CD4-positive, alpha-beta T cell (primary cell): ENCODE results near the gene LINC00305. TPM values are rescaled to one million over a fixed set of nuclear protein-coding genes. Genes with fewer than 3 reads are reported as not detected.

ENCODE experiments used
- ATAC-seq: fragments of 200-7000 bp; cut with Tn5 transposase; one replicate; pipeline ENCODE4 v1.10.0; 2022; ENCODE audit warnings: mild to moderate bottlenecking; ENCODE audit not compliant: poor library complexity
- CTCF ChIA-PET: fragments of 350-600 bp; sonication (Branson Sonifier 250); formaldehyde crosslinking; loops from one replicate; lab custom pipeline; 2021; ENCODE audit warnings: antibody characterized with exemption, inconsistent platforms; lab: Charles Lee
- POLR2A ChIA-PET: fragments of 350-600 bp; sonication (Branson Sonifier 250); formaldehyde crosslinking; loops from one replicate; lab custom pipeline; 2021; ENCODE audit warnings: antibody characterized with exemption, inconsistent platforms; lab: Charles Lee
- DNase-seq, 14 experiments: peaks; one replicate each; pipeline ENCODE4 v3.0.0-alpha.2; 2013 to 2020; ENCODE audit warnings: mixed read lengths in 2 of 14
- H3K27ac ChIP-seq, 2 donors: one replicate each; pipeline versions ENCODE4 v1.5.1 to v1.7.0; 2013; ENCODE audit warnings: low read length in 2 of 2, low read depth in 1 of 2, mild to moderate bottlenecking in 1 of 2
- H3K27me3 ChIP-seq, 2 experiments: 1 replicate in 1 of 2; 2 replicates in 1 of 2; pipeline versions ENCODE4 v1.6.1 to v1.7.0; 2013; ENCODE audit warnings: low read length in 2 of 2, control low read depth in 1 of 2, mild to moderate bottlenecking in 1 of 2, moderate library complexity in 1 of 2; ENCODE audit not compliant: insufficient read depth in 2 of 2, control insufficient read depth in 1 of 2
- H3K36me3 ChIP-seq: one replicate; pipeline ENCODE4 v1.6.1; 2013; ENCODE audit warnings: low read length, control low read depth; ENCODE audit not compliant: insufficient read depth
- H3K4me1 ChIP-seq: one replicate; pipeline ENCODE4 v1.6.1; 2013; ENCODE audit warnings: low read length, control low read depth; ENCODE audit not compliant: insufficient read depth
- H3K4me3 ChIP-seq: one replicate; pipeline ENCODE4 v1.5.1; 2013; ENCODE audit warnings: mild to moderate bottlenecking, low read length, moderate library complexity
- H3K9me3 ChIP-seq, 2 experiments: 1 replicate in 1 of 2; 2 replicates in 1 of 2; pipeline versions ENCODE4 v1.6.1 to v1.7.0; 2013; ENCODE audit warnings: low read length in 2 of 2, mild to moderate bottlenecking in 2 of 2, control low read depth in 1 of 2, moderate library complexity in 1 of 2; ENCODE audit not compliant: control insufficient read depth in 1 of 2, insufficient read depth in 1 of 2
- H3K27ac Mint-ChIP-seq: one replicate; pipeline ENCODE4 v1.8.0; 2020; ENCODE audit warnings: mixed read lengths
- H3K27me3 Mint-ChIP-seq: one replicate; pipeline ENCODE4 v1.8.0; 2021; ENCODE audit warnings: mixed read lengths
- H3K36me3 Mint-ChIP-seq: one replicate; pipeline ENCODE4 v1.8.0; 2021; ENCODE audit warnings: low read depth, mixed read lengths
- H3K4me1 Mint-ChIP-seq: one replicate; pipeline ENCODE4 v1.8.0; 2021; ENCODE audit warnings: low read depth, mixed read lengths
- H3K4me3 Mint-ChIP-seq: one replicate; pipeline ENCODE4 v1.8.0; 2020; ENCODE audit warnings: mild to moderate bottlenecking, mixed read lengths
- H3K9me3 Mint-ChIP-seq: one replicate; pipeline ENCODE4 v1.8.0; 2020; ENCODE audit warnings: mixed read lengths
- intact Hi-C, 2 experiments: fragments of 100-400 bp; cut with DNase I in 1 of 2; cut with micrococcal nuclease in 1 of 2; formaldehyde crosslinking; loops; one replicate each; pipeline versions ENCODE4 v1.15.1 to v1.9.0; 2023 to 2025; cut with DNase I, micrococcal nuclease
- total RNA-seq, 174 experiments: library from RNA in 2 of 174; stranded (reverse) in 2 of 174; gene quantifications; one replicate each; pipeline ENCODE4 v1.2.3 and lab custom pipeline; 2021 to 2026
- TF ChIP-seq, protein P1 (sequence below): fragments of 200-600 bp; IDR thresholded peaks from one replicate; pipeline ENCODE4 v1.8.0; 2022; ENCODE audit warnings: antibody characterized with exemption, mild to moderate bottlenecking

Gene LINC00305
- total RNA-seq, 2 experiments from 2014 or later: not detected

DNA sequence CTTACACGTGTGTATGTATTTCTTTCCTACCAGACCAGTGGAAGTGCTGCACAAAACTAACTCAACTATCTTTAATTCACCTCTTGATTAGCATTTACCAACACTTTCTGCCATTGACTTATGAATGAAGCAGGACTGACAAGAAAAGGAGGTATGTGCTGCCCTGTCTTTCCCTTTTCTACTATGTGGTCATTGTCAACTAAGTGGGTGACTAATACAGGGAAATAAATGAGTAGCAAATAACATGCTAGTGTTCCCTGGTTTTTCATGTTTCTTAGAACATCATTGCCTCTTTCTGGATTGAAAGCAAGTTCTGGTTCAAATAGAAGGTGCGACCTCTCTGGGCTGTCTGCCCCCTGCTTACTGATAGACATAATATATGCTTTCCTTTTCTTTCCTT, 58.0 kb downstream of the LINC00305 start:
- Histone ChIP-seq H3K27me3 (no peaks in the 10 kb centered on the region), H3K4me1 (no peaks in the 10 kb centered on the region), H3K9me3 (peaks cover 0 to 5% of the 10 kb centered on the region in 2 experiments), H3K27ac (no peak overlapping the region), H3K36me3 (no peaks in the 10 kb centered on the region), H3K4me3 (no peak overlapping the region)
- CTCF ChIA-PET: no interaction called here
- ATAC-seq: no peak
- TF ChIP-seq, protein P1, sequence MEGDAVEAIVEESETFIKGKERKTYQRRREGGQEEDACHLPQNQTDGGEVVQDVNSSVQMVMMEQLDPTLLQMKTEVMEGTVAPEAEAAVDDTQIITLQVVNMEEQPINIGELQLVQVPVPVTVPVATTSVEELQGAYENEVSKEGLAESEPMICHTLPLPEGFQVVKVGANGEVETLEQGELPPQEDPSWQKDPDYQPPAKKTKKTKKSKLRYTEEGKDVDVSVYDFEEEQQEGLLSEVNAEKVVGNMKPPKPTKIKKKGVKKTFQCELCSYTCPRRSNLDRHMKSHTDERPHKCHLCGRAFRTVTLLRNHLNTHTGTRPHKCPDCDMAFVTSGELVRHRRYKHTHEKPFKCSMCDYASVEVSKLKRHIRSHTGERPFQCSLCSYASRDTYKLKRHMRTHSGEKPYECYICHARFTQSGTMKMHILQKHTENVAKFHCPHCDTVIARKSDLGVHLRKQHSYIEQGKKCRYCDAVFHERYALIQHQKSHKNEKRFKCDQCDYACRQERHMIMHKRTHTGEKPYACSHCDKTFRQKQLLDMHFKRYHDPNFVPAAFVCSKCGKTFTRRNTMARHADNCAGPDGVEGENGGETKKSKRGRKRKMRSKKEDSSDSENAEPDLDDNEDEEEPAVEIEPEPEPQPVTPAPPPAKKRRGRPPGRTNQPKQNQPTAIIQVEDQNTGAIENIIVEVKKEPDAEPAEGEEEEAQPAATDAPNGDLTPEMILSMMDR: no peak
- POLR2A ChIA-PET: no interaction called here
- Mint-ChIP-seq H3K36me3 (no peaks in the 10 kb centered on the region), H3K9me3 (no peaks in the 10 kb centered on the region), H3K27ac (no peak overlapping the region), H3K4me1 (no peaks in the 10 kb centered on the region), H3K4me3 (no peak overlapping the region), H3K27me3 (peaks cover 20% of the 10 kb centered on the region)
- no peak for DNase-seq
- intact Hi-C loops: no loop called here

DNA sequence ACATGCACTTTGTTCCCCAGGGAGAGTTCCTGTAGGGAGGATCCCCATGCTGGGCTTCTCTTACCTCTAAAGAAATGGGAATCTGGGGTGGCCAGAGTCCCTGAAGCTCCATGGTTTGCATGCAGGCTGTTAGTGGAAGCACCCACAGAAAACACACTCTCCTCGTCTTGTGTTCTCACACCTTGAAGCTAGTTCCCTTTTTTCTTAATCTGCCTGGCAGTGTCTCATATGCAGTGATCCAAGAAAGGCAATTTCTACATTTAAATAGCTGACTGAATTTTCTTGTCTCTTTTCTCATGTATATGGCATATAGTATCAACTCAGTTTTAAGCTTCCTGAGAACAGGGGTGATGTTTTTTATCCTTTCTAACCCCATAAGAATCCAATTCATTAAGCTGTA, 65.0 kb downstream of the LINC00305 start:
- TF ChIP-seq, protein P1: no peak
- H3K9me3 ChIP-seq: peaks cover 0 to 5% of the 10 kb centered on the region in 2 experiments
- H3K36me3 ChIP-seq: no peaks in the 10 kb centered on the region
- no peak overlapping the region for H3K27ac ChIP-seq
- Mint-ChIP-seq H3K9me3 (no peaks in the 10 kb centered on the region), H3K27ac (no peak overlapping the region), H3K36me3 (no peaks in the 10 kb centered on the region), H3K4me3 (no peak overlapping the region), H3K4me1 (no peaks in the 10 kb centered on the region), H3K27me3 (peaks cover 14% of the 10 kb centered on the region)
- no peaks in the 10 kb centered on the region for H3K27me3 ChIP-seq
- DNase-seq (no peak), ATAC-seq (no peak)
- H3K4me3 ChIP-seq: no peak overlapping the region
- ChIA-PET CTCF (no interaction called here), POLR2A (no interaction called here)
- intact Hi-C loops: no loop called here
- no peaks in the 10 kb centered on the region for H3K4me1 ChIP-seq

DNA sequence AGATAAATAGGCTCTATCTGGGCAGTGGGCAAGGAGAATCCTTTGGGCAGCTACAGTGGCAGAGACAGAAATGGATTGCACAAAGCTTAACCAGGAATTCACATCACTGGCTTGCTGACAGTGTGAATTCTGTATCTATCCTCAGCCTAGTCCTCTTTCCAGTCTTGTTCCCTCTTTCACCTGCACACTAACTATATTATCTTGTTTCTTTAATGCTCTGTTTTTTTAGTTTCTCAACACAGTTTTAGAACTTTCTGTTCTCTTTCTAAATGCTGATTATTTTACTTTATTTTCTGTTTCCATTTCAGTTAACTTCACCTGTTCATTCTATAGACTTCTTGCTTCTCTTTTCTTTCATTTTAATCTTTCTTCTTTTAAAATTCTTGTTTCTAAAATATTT, 66.4 kb downstream of the LINC00305 start:
- Mint-ChIP-seq H3K27me3 (peaks cover 14% of the 10 kb centered on the region), H3K36me3 (no peaks in the 10 kb centered on the region), H3K4me1 (no peaks in the 10 kb centered on the region), H3K27ac (no peak overlapping the region), H3K4me3 (no peak overlapping the region), H3K9me3 (no peaks in the 10 kb centered on the region)
- Histone ChIP-seq H3K27me3 (no peaks in the 10 kb centered on the region), H3K9me3 (peaks cover 0 to under 1% of the 10 kb centered on the region in 2 experiments), H3K27ac (no peak overlapping the region), H3K36me3 (no peaks in the 10 kb centered on the region), H3K4me1 (no peaks in the 10 kb centered on the region), H3K4me3 (no peak overlapping the region)
- ATAC-seq (no peak), DNase-seq (no peak)
- ChIA-PET POLR2A (no interaction called here), CTCF (no interaction called here)
- intact Hi-C loops: no loop called here
- TF ChIP-seq, protein P1: no peak
